Measurements from ENCODE around the gene SLC6A18.

The SLC6A18 gene

GRCh38 chr5:1209896-1210776, 15.0 kb upstream of the SLC6A18 start:
- no peak for DNase-seq (ENCODE audit: low spot score)
- TF ChIP-seq, protein P1, sequence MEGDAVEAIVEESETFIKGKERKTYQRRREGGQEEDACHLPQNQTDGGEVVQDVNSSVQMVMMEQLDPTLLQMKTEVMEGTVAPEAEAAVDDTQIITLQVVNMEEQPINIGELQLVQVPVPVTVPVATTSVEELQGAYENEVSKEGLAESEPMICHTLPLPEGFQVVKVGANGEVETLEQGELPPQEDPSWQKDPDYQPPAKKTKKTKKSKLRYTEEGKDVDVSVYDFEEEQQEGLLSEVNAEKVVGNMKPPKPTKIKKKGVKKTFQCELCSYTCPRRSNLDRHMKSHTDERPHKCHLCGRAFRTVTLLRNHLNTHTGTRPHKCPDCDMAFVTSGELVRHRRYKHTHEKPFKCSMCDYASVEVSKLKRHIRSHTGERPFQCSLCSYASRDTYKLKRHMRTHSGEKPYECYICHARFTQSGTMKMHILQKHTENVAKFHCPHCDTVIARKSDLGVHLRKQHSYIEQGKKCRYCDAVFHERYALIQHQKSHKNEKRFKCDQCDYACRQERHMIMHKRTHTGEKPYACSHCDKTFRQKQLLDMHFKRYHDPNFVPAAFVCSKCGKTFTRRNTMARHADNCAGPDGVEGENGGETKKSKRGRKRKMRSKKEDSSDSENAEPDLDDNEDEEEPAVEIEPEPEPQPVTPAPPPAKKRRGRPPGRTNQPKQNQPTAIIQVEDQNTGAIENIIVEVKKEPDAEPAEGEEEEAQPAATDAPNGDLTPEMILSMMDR (IDR thresholded peaks at IDR 0.05; ENCODE audit: extremely low read depth, insufficient read depth, missing control alignments), result no peak
- in situ Hi-C loops (cut with MboI; ENCODE audit: low pct_unique_long_range_greater_than_20kb, low sequenced_read_pairs, unreplicated experiment), result no loop called here

DNA sequence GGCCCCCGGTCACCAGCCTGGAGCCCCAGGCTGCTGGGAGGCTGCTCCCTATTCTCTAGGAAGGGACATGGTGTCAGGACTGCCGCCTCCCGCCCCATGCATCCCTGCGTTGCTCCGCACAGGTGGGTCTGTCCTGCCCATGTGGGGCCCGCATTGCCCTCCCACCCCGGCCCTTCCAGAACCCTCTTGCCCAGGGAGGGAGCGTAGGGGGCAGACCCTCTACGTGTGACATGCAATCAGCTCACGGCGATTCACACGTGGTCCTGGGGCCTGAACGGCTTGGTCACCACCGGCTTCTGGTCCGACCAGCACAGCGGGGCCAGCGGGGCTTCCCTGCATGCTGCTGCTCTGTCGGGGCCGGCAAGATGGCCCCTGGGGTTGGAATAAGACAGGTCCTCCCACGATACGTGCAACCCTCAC, 14.3 kb upstream of the SLC6A18 start:
- in situ Hi-C loops (cut with MboI; ENCODE audit: low pct_unique_long_range_greater_than_20kb, low sequenced_read_pairs, unreplicated experiment), result no loop called here
- TF ChIP-seq, protein P1 (IDR thresholded peaks at IDR 0.05; ENCODE audit: extremely low read depth, insufficient read depth, missing control alignments), result no peak

DNA sequence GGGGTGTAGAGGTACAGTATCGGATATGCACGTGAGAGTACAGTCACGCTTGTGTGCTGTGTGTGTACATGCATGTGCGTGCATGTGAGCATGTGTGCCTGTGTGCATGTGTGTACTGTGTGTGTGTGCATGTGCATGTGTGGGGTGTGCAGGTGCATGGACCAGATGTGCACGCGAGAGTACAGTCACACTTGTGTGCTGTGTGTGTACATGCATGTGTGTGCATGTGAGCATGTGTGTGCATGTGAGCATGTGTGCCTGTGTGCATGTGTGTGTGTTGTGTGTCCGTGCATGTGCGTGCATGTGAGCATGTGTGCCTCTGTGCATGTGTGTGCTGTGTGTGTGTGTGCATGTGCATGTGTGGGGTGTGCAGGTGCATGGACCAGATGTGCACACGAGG, 13.5 kb upstream of the SLC6A18 start:
- in situ Hi-C loops (cut with MboI; ENCODE audit: low pct_unique_long_range_greater_than_20kb, low sequenced_read_pairs, unreplicated experiment), result no loop called here
- TF ChIP-seq, protein P1 (IDR thresholded peaks at IDR 0.05; ENCODE audit: extremely low read depth, insufficient read depth, missing control alignments), result no peak

More for the DNA sequence above, 14.3 kb upstream of the SLC6A18 start:
- no peak for DNase-seq (ENCODE audit: low spot score)

GRCh38 chr5:1212271-1212670, 12.9 kb upstream of the SLC6A18 start:
- in situ Hi-C loops (cut with MboI; ENCODE audit: low pct_unique_long_range_greater_than_20kb, low sequenced_read_pairs, unreplicated experiment), result no loop called here
- TF ChIP-seq, protein P1 (IDR thresholded peaks at IDR 0.05; ENCODE audit: extremely low read depth, insufficient read depth, missing control alignments), result no peak
- DNase-seq (ENCODE audit: low spot score), result no peak

More for the DNA sequence above, 13.5 kb upstream of the SLC6A18 start:
- DNase-seq (ENCODE audit: low spot score), result no peak

GRCh38 chr5:1212881-1213280, 12.3 kb upstream of the SLC6A18 start:
- TF ChIP-seq, protein P1 (IDR thresholded peaks at IDR 0.05; ENCODE audit: extremely low read depth, insufficient read depth, missing control alignments), result no peak
- no peak for DNase-seq (ENCODE audit: low spot score)
- in situ Hi-C loops (cut with MboI; ENCODE audit: low pct_unique_long_range_greater_than_20kb, low sequenced_read_pairs, unreplicated experiment), result no loop called here

GRCh38 chr5:1213508-1214162, 11.5 kb upstream of the SLC6A18 start:
- in situ Hi-C loops (cut with MboI; ENCODE audit: low pct_unique_long_range_greater_than_20kb, low sequenced_read_pairs, unreplicated experiment), result no loop called here
- DNase-seq (ENCODE audit: low spot score), result no peak
- TF ChIP-seq, protein P1 (IDR thresholded peaks at IDR 0.05; ENCODE audit: extremely low read depth, insufficient read depth, missing control alignments), result no peak
